Measurements from ENCODE around the gene KRTAP10-1.

Gene KRTAP10-1

DNA sequence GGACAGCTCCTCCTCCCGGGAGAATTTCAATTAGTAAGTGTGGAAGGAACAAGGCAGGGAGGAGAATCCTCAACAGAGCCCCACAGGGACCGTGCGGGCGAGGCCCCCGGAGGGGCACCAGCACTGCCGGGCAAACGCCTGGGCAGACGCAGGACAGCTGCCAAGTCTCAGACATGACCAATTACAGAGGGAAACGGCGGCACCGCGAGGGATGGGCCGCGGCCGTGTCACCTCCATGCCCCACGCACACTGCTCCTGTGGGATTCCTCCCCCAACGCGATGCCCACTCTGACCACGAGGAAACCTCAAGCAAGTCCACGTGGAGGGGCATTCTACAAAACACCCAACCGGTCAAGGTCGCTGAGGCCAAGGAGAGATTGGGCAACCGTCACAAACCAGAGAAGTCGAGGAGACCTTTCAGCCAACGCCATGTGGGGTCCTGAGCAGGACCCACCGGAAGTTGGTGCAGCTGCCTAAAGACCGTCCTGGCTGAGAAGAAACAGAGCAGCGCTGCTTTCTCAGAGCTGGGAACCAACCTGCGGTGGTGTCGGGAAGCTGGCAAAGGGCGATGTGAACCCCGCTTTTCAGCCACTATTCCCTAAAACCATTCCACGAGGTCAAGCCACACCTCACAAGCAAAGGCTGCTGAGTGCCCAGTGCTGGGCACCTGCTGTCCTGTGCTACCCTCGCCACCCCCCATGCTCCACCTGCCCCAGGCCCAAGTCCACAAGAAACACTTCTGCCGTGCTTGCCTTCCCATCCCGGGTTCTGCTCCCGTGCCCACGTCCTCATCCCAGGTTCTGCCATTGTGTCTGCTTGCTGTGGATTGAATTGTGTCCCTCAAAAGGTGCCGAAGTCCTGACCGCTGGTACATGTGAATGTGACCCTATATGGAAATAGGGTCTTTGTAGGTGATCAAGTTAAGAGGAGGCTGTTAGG is 32.1 kb upstream of the KRTAP10-1 start:
- Histone ChIP-seq H3K4me3 (replicated peaks; ENCODE audit: low read depth, low read length) (no peak overlapping the region), H3K27me3 (replicated peaks; ENCODE audit: control insufficient read depth, insufficient read depth, low read length) (no peaks in the 10 kb centered on the region), H3K36me3 (ENCODE audit: control insufficient read depth, insufficient read depth, low read length) (no peaks in the 10 kb centered on the region)
- no peak for DNase-seq (ENCODE audit: extremely low read depth, insufficient read length)
- TF ChIP-seq CTCF (IDR thresholded peaks at IDR 0.05; ENCODE audit: insufficient read depth, low read length, poor library complexity, severe bottlenecking) = no peak

GRCh38 chr21:44571296-44571695 is 31.3 kb upstream of the KRTAP10-1 start:
- Histone ChIP-seq H3K4me3 (replicated peaks; ENCODE audit: low read depth, low read length) (no peak overlapping the region), H3K27me3 (replicated peaks; ENCODE audit: control insufficient read depth, insufficient read depth, low read length) (no peaks in the 10 kb centered on the region), H3K36me3 (ENCODE audit: control insufficient read depth, insufficient read depth, low read length) (no peaks in the 10 kb centered on the region)
- no peak for TF ChIP-seq CTCF (IDR thresholded peaks at IDR 0.05; ENCODE audit: insufficient read depth, low read length, poor library complexity, severe bottlenecking)
- no peak for DNase-seq (ENCODE audit: extremely low read depth, insufficient read length)

DNA sequence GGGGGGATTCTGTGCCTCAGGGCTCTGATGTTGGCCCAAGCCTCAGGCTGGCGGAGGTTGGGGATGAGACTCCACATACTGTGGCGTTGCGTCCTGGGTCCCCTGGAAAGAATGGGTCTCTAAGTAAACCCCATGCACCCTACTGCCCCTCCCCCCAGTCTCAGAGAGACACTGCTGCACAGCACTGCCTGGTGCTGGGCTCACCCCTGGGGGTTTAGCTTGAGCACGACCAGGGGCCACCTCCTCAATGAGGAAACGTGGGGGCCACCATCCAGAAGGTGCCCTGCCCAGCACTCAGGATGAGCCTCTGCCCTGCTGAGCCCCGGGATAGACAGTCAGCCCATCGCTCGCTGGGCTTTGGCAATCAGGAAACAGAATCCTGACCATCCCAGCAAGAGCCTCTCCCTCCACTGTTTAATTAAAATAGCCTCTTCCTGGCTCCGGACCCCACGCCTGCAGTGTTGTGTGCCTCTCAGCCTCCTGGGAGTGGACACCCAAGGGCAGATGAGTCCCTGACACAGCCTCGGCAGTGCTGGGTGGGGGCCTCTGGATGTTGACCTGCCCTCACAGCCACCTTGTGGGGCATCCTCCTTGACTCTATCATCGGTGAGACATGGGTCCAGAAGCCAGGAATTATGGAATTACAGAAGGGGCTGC is 30.0 kb upstream of the KRTAP10-1 start:
- no peaks in the 10 kb centered on the region for H3K36me3 ChIP-seq (ENCODE audit: control insufficient read depth, insufficient read depth, low read length)
- H3K27me3 ChIP-seq (replicated peaks; ENCODE audit: control insufficient read depth, insufficient read depth, low read length) = no peaks in the 10 kb centered on the region
- no peak overlapping the region for H3K4me3 ChIP-seq (replicated peaks; ENCODE audit: low read depth, low read length)
- no peak for DNase-seq (ENCODE audit: extremely low read depth, insufficient read length)
- TF ChIP-seq CTCF (IDR thresholded peaks at IDR 0.05; ENCODE audit: insufficient read depth, low read length, poor library complexity, severe bottlenecking) = no peak

- TF ChIP-seq CTCF (IDR thresholded peaks at IDR 0.05; ENCODE audit: insufficient read depth, low read length, poor library complexity, severe bottlenecking) = no peak
- Histone ChIP-seq H3K27me3 (replicated peaks; ENCODE audit: control insufficient read depth, insufficient read depth, low read length) (no peaks in the 10 kb centered on the region), H3K36me3 (ENCODE audit: control insufficient read depth, insufficient read depth, low read length) (no peaks in the 10 kb centered on the region), H3K4me3 (replicated peaks; ENCODE audit: low read depth, low read length) (no peak overlapping the region)
- DNase-seq (ENCODE audit: extremely low read depth, insufficient read length) = no peak
These were observed 28.9 kb upstream of the KRTAP10-1 start for GRCh38 chr21:44568667-44569556.

GRCh38 chr21:44568261-44568660 is 28.3 kb upstream of the KRTAP10-1 start:
- no peak for DNase-seq (ENCODE audit: extremely low read depth, insufficient read length)
- H3K27me3 ChIP-seq (replicated peaks; ENCODE audit: control insufficient read depth, insufficient read depth, low read length) = no peaks in the 10 kb centered on the region
- H3K4me3 ChIP-seq (replicated peaks; ENCODE audit: low read depth, low read length) = no peak overlapping the region
- no peaks in the 10 kb centered on the region for H3K36me3 ChIP-seq (ENCODE audit: control insufficient read depth, insufficient read depth, low read length)
- no peak for TF ChIP-seq CTCF (IDR thresholded peaks at IDR 0.05; ENCODE audit: insufficient read depth, low read length, poor library complexity, severe bottlenecking)

Measured in GM06990 (cell line).